ENCODE results near the gene IQCF6. TPM values are rescaled to one million over a fixed set of nuclear protein-coding genes. Genes with fewer than 3 reads are reported as not detected.
"Not testable (repeated sequence)": the region's sequence is repeated elsewhere in the genome, so short reads cannot be mapped to it uniquely, and the experiment has no call there.

IQCF6 gene
- total RNA-seq, 1 donor from 2014 or later, result not detected

GRCh38 chr3:51777985-51778384 is 1.1 kb downstream of the IQCF6 start:
- DNase-seq (ENCODE audit: low read depth, low spot score), result no peak
- no peaks in the 10 kb centered on the region for H3K4me1 Mint-ChIP-seq
- no peak for TF ChIP-seq CTCF (conservative IDR thresholded peaks at IDR 0.05)

GRCh38 chr3:51773529-51774056 is 5.4 kb downstream of the IQCF6 start:
- peaks cover 60% of the 10 kb centered on the region for H3K27me3 Mint-ChIP-seq (ENCODE audit: low read depth)
- no peak overlapping the region for H3K27ac Mint-ChIP-seq (ENCODE audit: unreplicated experiment)
- DNase-seq (ENCODE audit: low read depth, low spot score), result no peak
- no peaks in the 10 kb centered on the region for H3K9me3 Mint-ChIP-seq
- H3K36me3 Mint-ChIP-seq (ENCODE audit: low read depth), result no peaks in the 10 kb centered on the region
- no peaks in the 10 kb centered on the region for H3K4me1 Mint-ChIP-seq
- H3K4me3 Mint-ChIP-seq, result no peak overlapping the region
- no peak for TF ChIP-seq CTCF (conservative IDR thresholded peaks at IDR 0.05)

More at GRCh38 chr3:51777985-51778384, 1.1 kb downstream of the IQCF6 start:
- Mint-ChIP-seq H3K4me3 (no peak overlapping the region), H3K27ac (ENCODE audit: unreplicated experiment) (no peak overlapping the region), H3K36me3 (ENCODE audit: low read depth) (no peaks in the 10 kb centered on the region), H3K9me3 (no peaks in the 10 kb centered on the region), H3K27me3 (ENCODE audit: low read depth) (peaks cover 32% of the 10 kb centered on the region)

DNA sequence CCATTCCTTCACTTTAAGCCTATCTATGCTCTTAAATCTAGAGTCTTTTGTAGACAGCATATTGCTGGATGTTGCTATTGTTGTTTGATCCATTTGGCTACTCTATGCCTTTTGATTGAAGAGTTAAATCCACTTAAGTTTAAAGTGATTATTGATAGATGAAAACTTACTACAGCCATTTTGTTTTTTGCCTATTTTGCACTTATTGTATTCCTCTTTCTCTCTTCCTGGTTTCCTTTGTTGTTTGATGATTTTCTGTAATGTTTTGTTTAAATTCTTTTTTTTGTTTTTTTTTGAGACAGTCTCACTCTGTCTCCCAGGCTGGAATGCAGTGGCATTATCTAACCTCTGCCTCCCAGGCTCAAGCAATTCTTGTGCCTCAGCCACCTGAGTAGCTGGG is 19.8 kb downstream of the IQCF6 start:
- no peak for TF ChIP-seq CTCF (conservative IDR thresholded peaks at IDR 0.05)
- no peaks in the 10 kb centered on the region for H3K4me1 Mint-ChIP-seq
- no peak for DNase-seq (ENCODE audit: low read depth, low spot score)
- H3K27me3 Mint-ChIP-seq (ENCODE audit: low read depth), result peaks cover 35% of the 10 kb centered on the region
- H3K27ac Mint-ChIP-seq (ENCODE audit: unreplicated experiment), result no peak overlapping the region
- H3K9me3 Mint-ChIP-seq, result peaks cover 12% of the 10 kb centered on the region
- no peaks in the 10 kb centered on the region for H3K36me3 Mint-ChIP-seq (ENCODE audit: low read depth)
- no peak overlapping the region for H3K4me3 Mint-ChIP-seq

DNA sequence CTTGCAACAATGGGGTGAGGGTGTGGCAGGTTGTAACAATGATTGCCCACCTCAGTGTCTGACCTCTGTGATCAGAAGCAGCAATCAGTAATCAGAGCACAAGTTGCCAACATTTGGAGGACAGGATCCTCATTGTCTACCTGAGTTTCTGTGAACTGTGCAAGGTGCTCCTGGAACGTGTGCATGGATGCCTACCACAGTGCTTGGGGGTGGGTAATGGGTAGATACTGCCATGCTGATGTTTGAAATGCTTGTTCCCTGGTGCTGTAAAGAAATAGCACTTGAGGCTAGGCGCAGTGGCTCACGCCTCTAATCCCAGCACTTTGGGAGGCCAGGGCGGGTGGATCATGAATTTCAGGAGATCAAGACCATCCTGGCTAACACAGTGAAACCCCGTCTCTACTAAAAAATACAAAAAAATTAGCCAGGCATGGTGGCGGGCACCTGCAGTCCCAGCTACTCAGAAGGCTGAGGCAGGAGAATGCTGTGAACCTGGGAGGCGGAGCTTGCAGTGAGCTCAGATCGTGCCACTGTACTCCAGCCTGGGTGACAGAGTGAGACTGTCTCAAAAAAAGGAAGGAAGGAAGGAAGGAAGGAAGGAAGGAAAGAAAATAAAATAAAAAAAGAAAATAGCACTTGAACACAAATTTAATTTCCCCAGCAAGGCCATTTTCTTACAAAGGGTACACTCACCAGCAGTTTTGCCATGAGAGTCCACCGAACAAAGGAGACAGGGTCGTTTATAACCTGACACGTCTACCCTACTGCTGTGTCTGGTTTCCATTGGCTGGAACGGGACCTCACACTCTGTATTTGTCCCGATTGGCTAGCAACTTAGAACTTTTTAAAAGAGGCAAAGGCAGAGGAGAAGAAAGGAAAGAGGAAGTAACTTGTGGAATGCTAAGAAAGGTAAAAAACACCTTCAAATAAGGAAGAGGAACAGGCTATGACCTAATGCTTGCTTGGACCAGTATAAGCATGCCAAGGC is 25.0 kb downstream of the IQCF6 start:
- H3K27me3 Mint-ChIP-seq (ENCODE audit: low read depth), result peaks cover 40% of the 10 kb centered on the region
- H3K4me3 Mint-ChIP-seq; H3K4me1 Mint-ChIP-seq; H3K27ac Mint-ChIP-seq (ENCODE audit: unreplicated experiment); H3K9me3 Mint-ChIP-seq; DNase-seq (ENCODE audit: low read depth, low spot score); H3K36me3 Mint-ChIP-seq (ENCODE audit: low read depth): not testable (repeated sequence)

- H3K4me1 Mint-ChIP-seq, result no peaks in the 10 kb centered on the region
- no peaks in the 10 kb centered on the region for H3K36me3 Mint-ChIP-seq (ENCODE audit: low read depth)
- peaks cover 4% of the 10 kb centered on the region for H3K9me3 Mint-ChIP-seq
- H3K27ac Mint-ChIP-seq (ENCODE audit: unreplicated experiment), result no peak overlapping the region
- peaks cover 25% of the 10 kb centered on the region for H3K27me3 Mint-ChIP-seq (ENCODE audit: low read depth)
- DNase-seq (ENCODE audit: low read depth, low spot score), result no peak
- TF ChIP-seq CTCF (conservative IDR thresholded peaks at IDR 0.05), result no peak
- no peak overlapping the region for H3K4me3 Mint-ChIP-seq
These were observed 27.8 kb downstream of the IQCF6 start for GRCh38 chr3:51751287-51751686.

DNA sequence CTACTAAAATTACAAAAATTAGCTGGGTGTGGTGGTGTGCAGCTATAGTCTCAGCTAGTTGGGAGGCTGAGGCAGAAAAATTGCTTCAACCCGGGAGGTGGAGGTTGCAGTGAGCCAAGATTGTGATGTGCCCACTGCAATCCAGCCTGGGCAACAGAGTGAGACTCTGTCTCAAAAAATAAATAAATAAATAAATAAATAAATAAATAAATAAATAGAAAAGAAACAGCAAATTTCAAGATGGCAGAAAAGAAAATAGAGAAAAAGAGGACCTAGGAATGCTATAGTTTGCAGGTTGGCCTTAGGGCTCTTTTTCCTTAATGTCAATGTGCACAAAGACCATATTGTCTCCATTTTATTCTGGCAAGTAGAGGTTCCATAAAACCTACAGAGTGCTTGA is 28.2 kb downstream of the IQCF6 start:
- Mint-ChIP-seq H3K27me3 (ENCODE audit: low read depth) (peaks cover 24% of the 10 kb centered on the region), H3K4me1 (no peaks in the 10 kb centered on the region), H3K27ac (ENCODE audit: unreplicated experiment) (no peak overlapping the region), H3K9me3 (peaks cover 4% of the 10 kb centered on the region), H3K4me3 (no peak overlapping the region), H3K36me3 (ENCODE audit: low read depth) (no peaks in the 10 kb centered on the region)
- no peak for TF ChIP-seq CTCF (conservative IDR thresholded peaks at IDR 0.05)
- DNase-seq (ENCODE audit: low read depth, low spot score), result no peak
